KMS-11 (cell line): Measurements from ENCODE around the gene PPP1R15A.

Experiments
- H2AFZ ChIP-seq: fragments of 200-600 bp; sonication (generic); 2 replicates; pipeline ENCODE4 v1.6.1; 2016; ENCODE audit warnings: antibody characterized with exemption, mixed run types, low read depth
- H3K27ac ChIP-seq: fragments of 200-600 bp; sonication (generic); 2 replicates; pipeline ENCODE4 v1.6.1; 2016; ENCODE audit warnings: mild to moderate bottlenecking, mixed run types
- H3K27me3 ChIP-seq: fragments of 200-600 bp; sonication (generic); 2 replicates; pipeline ENCODE4 v1.6.1; 2017; ENCODE audit warnings: mild to moderate bottlenecking, low read depth, mixed run types, moderate library complexity; ENCODE audit not compliant: insufficient read depth
- H3K36me3 ChIP-seq: fragments of 200-600 bp; sonication (generic); 2 replicates; pipeline ENCODE4 v1.6.1; 2017; ENCODE audit warnings: mild to moderate bottlenecking, mixed run types; ENCODE audit not compliant: insufficient read depth
- H3K4me1 ChIP-seq: fragments of 200-600 bp; sonication (generic); 2 replicates; pipeline ENCODE4 v1.6.1; 2016; ENCODE audit warnings: mild to moderate bottlenecking, low read depth, mixed run types; ENCODE audit not compliant: poor library complexity, severe bottlenecking
- H3K4me2 ChIP-seq: fragments of 200-600 bp; sonication (generic); 2 replicates; pipeline ENCODE4 v1.7.0; 2016; ENCODE audit warnings: mild to moderate bottlenecking, mixed run types
- H3K4me3 ChIP-seq: fragments of 200-600 bp; sonication (generic); IDR thresholded peaks from 2 replicates; pipeline ENCODE4 v1.6.1; 2017; ENCODE audit warnings: low read depth, low read length, mixed read lengths; ENCODE audit not compliant: insufficient read depth
- H3K79me2 ChIP-seq: fragments of 200-600 bp; sonication (generic); 2 replicates; pipeline ENCODE4 v1.6.1; 2016; ENCODE audit warnings: low read depth, mixed run types; ENCODE audit not compliant: insufficient read depth
- H3K9ac ChIP-seq: fragments of 200-600 bp; sonication (generic); 2 replicates; pipeline ENCODE4 v1.6.1; 2016; ENCODE audit warnings: mild to moderate bottlenecking, mixed run types
- H4K20me1 ChIP-seq: fragments of 200-600 bp; sonication (generic); 2 replicates; pipeline ENCODE4 v1.6.1; 2016; ENCODE audit warnings: mild to moderate bottlenecking, mixed run types; ENCODE audit not compliant: insufficient read depth
- TF ChIP-seq, protein P1 (sequence below): fragments of 200-600 bp; sonication (generic); conservative IDR thresholded peaks from 2 replicates; pipeline ENCODE4 v1.6.1; 2017; ENCODE audit warnings: low read depth, mild to moderate bottlenecking, antibody characterized with exemption, low read length, moderate library complexity, mixed read lengths

The PPP1R15A gene

GRCh38 chr19:48836089-48837017, 35.9 kb upstream of the PPP1R15A start, which contains the start of gene HSD17B14:
Gene HSD17B14 (minus strand): TSS chr19:48836491. CDS start chr19:48836411, 80 bp downstream.
- Histone ChIP-seq H3K4me3 (no peak within 1 kb of the TSS), H3K36me3 (no peaks in the 10 kb centered on the region), H3K79me2 (no peaks in the 10 kb centered on the region), H2AFZ (peak within 1 kb of the TSS; percentile 100), H3K4me2 (peak within 1 kb of the TSS; percentile 98), H3K4me1 (peaks cover 14% of the 10 kb centered on the region), H3K27ac (0 out of 2 replicates have a peak within 1 kb of the TSS, but pooled peaks have one; percentile 15), H4K20me1 (no peaks in the 10 kb centered on the region), H3K27me3 (no peaks in the 10 kb centered on the region; the same call in 1 of the 2 replicates), H3K9ac (peak within 1 kb of the TSS; percentile 45; the same call in 1 of the 2 replicates)
- TF ChIP-seq, protein P1, sequence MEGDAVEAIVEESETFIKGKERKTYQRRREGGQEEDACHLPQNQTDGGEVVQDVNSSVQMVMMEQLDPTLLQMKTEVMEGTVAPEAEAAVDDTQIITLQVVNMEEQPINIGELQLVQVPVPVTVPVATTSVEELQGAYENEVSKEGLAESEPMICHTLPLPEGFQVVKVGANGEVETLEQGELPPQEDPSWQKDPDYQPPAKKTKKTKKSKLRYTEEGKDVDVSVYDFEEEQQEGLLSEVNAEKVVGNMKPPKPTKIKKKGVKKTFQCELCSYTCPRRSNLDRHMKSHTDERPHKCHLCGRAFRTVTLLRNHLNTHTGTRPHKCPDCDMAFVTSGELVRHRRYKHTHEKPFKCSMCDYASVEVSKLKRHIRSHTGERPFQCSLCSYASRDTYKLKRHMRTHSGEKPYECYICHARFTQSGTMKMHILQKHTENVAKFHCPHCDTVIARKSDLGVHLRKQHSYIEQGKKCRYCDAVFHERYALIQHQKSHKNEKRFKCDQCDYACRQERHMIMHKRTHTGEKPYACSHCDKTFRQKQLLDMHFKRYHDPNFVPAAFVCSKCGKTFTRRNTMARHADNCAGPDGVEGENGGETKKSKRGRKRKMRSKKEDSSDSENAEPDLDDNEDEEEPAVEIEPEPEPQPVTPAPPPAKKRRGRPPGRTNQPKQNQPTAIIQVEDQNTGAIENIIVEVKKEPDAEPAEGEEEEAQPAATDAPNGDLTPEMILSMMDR: peak; percentile 47

DNA sequence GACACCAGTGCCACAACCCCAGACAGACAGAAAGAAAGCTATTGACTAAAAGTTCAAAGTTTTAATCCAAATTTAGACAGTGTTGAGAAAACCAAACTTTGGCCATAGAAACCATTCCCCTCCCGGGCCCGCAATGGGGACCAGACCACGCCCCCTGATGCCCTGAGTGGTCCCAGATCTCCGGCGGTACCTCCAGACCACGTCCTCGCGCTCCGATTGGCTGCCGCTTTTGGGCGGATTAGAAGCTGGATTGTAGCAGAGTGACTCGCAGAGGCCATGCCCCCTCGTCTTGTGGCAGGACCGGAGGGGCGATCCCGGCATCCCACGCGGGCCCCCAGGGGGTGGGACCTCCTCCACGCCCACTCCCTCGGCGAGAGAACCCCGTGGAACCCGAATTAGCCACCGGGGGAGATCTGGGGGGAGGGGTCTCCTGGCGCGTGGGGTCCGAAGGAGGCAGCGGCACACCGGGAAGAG, 35.1 kb upstream of the PPP1R15A start:
- Histone ChIP-seq H3K27me3 (no peaks in the 10 kb centered on the region; the same call in 1 of the 2 replicates), H3K27ac (no peak overlapping the region), H3K4me2 (peak overlapping the region; percentile 98), H3K4me1 (peaks cover 14% of the 10 kb centered on the region), H2AFZ (peak overlapping the region; percentile 100), H3K79me2 (no peaks in the 10 kb centered on the region), H3K9ac (peak overlapping the region; percentile 45; the same call in 1 of the 2 replicates), H4K20me1 (no peaks in the 10 kb centered on the region), H3K36me3 (no peaks in the 10 kb centered on the region), H3K4me3 (no peak overlapping the region)
- TF ChIP-seq, protein P1: no peak

- no peak overlapping the region for H3K4me3 ChIP-seq
- peak overlapping the region; percentile 100; the same call in 1 of the 2 replicates for H2AFZ ChIP-seq
- H3K4me2 ChIP-seq: no peak overlapping the region; the same call in 1 of the 2 replicates
These were observed 34.5 kb upstream of the PPP1R15A start for GRCh38 chr19:48837687-48838086.

GRCh38 chr19:48841047-48841446, 31.2 kb upstream of the PPP1R15A start:
- Histone ChIP-seq H4K20me1 (no peaks in the 10 kb centered on the region), H3K4me3 (no peak overlapping the region), H2AFZ (no peak overlapping the region), H3K79me2 (no peaks in the 10 kb centered on the region), H3K9ac (no peak overlapping the region), H3K27ac (no peak overlapping the region), H3K4me2 (no peak overlapping the region), H3K36me3 (no peaks in the 10 kb centered on the region), H3K27me3 (no peaks in the 10 kb centered on the region; the same call in 1 of the 2 replicates), H3K4me1 (peaks cover 12% of the 10 kb centered on the region)
- TF ChIP-seq, protein P1: no peak

More at GRCh38 chr19:48837687-48838086, 34.5 kb upstream of the PPP1R15A start:
- Histone ChIP-seq H3K4me1 (peaks cover 14% of the 10 kb centered on the region), H3K36me3 (no peaks in the 10 kb centered on the region), H3K27ac (no peak overlapping the region), H3K79me2 (no peaks in the 10 kb centered on the region), H4K20me1 (no peaks in the 10 kb centered on the region), H3K27me3 (no peaks in the 10 kb centered on the region; the same call in 1 of the 2 replicates), H3K9ac (no peak overlapping the region)
- TF ChIP-seq, protein P1: no peak
